ENCODE results near the gene TIGD6. TPM values are rescaled to one million over a fixed set of nuclear protein-coding genes. Genes with fewer than 3 reads are reported as not detected.
A peak's percentile ranks its signal among the peaks of the same experiment; 100 is the strongest.

Gene TIGD6
- total RNA-seq, 5 donors from 2014 or later (not counting 1 experiment from before 2014, with no cell fraction given), result 1.7 to 4.5 (median 4.0) TPM

GRCh38 chr5:149979896-149980295 lies 20.6 kb downstream of the TIGD6 start:
- Histone ChIP-seq H3K27ac (ENCODE audit: low read length) (no peak overlapping the region), H3K36me3 (ENCODE audit: control insufficient read depth in 2 of 2, extremely low read depth in 1 of 2, insufficient read depth in 1 of 2, low read length in 1 of 2) (peaks cover 5 to 35% of the 10 kb centered on the region in 2 donors), H3K4me3 (ENCODE audit: control insufficient read depth in 1 of 2, extremely low read depth in 1 of 2, low read length in 1 of 2) (no peak overlapping the region), H3K9me3 (no peaks in the 10 kb centered on the region), H3K27me3 (replicated peaks in 1 of 2; ENCODE audit: control insufficient read depth in 2 of 2, extremely low read depth in 1 of 2, insufficient read depth in 2 of 2, low read length in 1 of 2) (no peaks in the 10 kb centered on the region), H3K4me1 (ENCODE audit: control insufficient read depth in 1 of 2, extremely low read depth in 1 of 2, insufficient read depth in 2 of 2, low read length in 2 of 2) (no peaks in the 10 kb centered on the region)
- POLR2A ChIA-PET, result interaction anchor here (0.6 kb wide), 2 partner anchors 389 to 1202 kb away, joined by 4 to 5 read pairs; no protein-coding TSS in a partner anchor
- Mint-ChIP-seq H3K36me3 (peaks cover 51% of the 10 kb centered on the region), H3K27me3 (no peaks in the 10 kb centered on the region), H3K27ac (no peak overlapping the region), H3K4me3 (no peak overlapping the region), H3K4me1 (no peaks in the 10 kb centered on the region), H3K9me3 (no peaks in the 10 kb centered on the region)
- DNase-seq (no peak), ATAC-seq (replicated peaks in 1 of 4) (no peak)
- no CpG with 5 or more reads among the region's 1 CpG for WGBS (ENCODE audit: insufficient coverage)
- CTCF ChIA-PET, result no interaction called here

GRCh38 chr5:149975409-149975808 lies 25.0 kb downstream of the TIGD6 start:
- H3K27ac ChIP-seq (ENCODE audit: low read length), result no peak overlapping the region
- H3K4me1 ChIP-seq (ENCODE audit: control insufficient read depth in 1 of 2, extremely low read depth in 1 of 2, insufficient read depth in 2 of 2, low read length in 2 of 2), result no peaks in the 10 kb centered on the region
- peaks cover 5 to 23% of the 10 kb centered on the region in 2 donors for H3K36me3 ChIP-seq (ENCODE audit: control insufficient read depth in 2 of 2, extremely low read depth in 1 of 2, insufficient read depth in 1 of 2, low read length in 1 of 2)
- no peak overlapping the region for H3K27ac Mint-ChIP-seq
- H3K9me3 ChIP-seq, result no peaks in the 10 kb centered on the region
- ATAC-seq (replicated peaks in 1 of 4) (no peak), DNase-seq (no peak)
- peaks cover 5 to 15% (median 9%) of the 10 kb centered on the region in 3 donors for H3K4me1 Mint-ChIP-seq
- no peaks in the 10 kb centered on the region for H3K27me3 ChIP-seq (replicated peaks in 1 of 2; ENCODE audit: control insufficient read depth in 2 of 2, extremely low read depth in 1 of 2, insufficient read depth in 2 of 2, low read length in 1 of 2)
- no peak overlapping the region for H3K4me3 ChIP-seq (ENCODE audit: control insufficient read depth in 1 of 2, extremely low read depth in 1 of 2, low read length in 1 of 2)
- ChIA-PET CTCF (interaction anchor here in 1 of 2 donors (1.0 kb wide), 1 partner anchor 15 kb away, joined by 3 read pairs; no protein-coding TSS in a partner anchor), POLR2A (no interaction called here)
- WGBS (ENCODE audit: insufficient coverage), result 100% methylated on average over 1 of the region's 2 CpGs
- peaks cover 44% of the 10 kb centered on the region for H3K36me3 Mint-ChIP-seq
- no peaks in the 10 kb centered on the region for H3K27me3 Mint-ChIP-seq
- H3K9me3 Mint-ChIP-seq, result no peaks in the 10 kb centered on the region
- no peak overlapping the region for H3K4me3 Mint-ChIP-seq

GRCh38 chr5:149969181-149969930 lies 31.1 kb downstream of the TIGD6 start:
- no peaks in the 10 kb centered on the region for H3K9me3 ChIP-seq
- H3K36me3 ChIP-seq (ENCODE audit: control insufficient read depth in 2 of 2, extremely low read depth in 1 of 2, insufficient read depth in 1 of 2, low read length in 1 of 2), result peaks cover 0 to 3% of the 10 kb centered on the region in 2 donors
- no peaks in the 10 kb centered on the region for H3K9me3 Mint-ChIP-seq
- no peaks in the 10 kb centered on the region for H3K27me3 Mint-ChIP-seq
- peaks cover 16% of the 10 kb centered on the region for H3K36me3 Mint-ChIP-seq
- no peak overlapping the region for H3K27ac ChIP-seq (ENCODE audit: low read length)
- 100% methylated on average over 2 of the region's 4 CpGs for whole genome bisulfite sequencing (ENCODE audit: insufficient coverage)
- no peak for ATAC-seq (replicated peaks in 1 of 4)
- no peak overlapping the region for H3K4me3 ChIP-seq (ENCODE audit: control insufficient read depth in 1 of 2, extremely low read depth in 1 of 2, low read length in 1 of 2)
- H3K4me1 Mint-ChIP-seq, result peaks cover 12 to 17% (median 15%) of the 10 kb centered on the region in 3 donors
- ChIA-PET CTCF (no interaction called here), POLR2A (no interaction called here)
- H3K4me1 ChIP-seq (ENCODE audit: control insufficient read depth in 1 of 2, extremely low read depth in 1 of 2, insufficient read depth in 2 of 2, low read length in 2 of 2), result no peaks in the 10 kb centered on the region
- no peaks in the 10 kb centered on the region for H3K27me3 ChIP-seq (replicated peaks in 1 of 2; ENCODE audit: control insufficient read depth in 2 of 2, extremely low read depth in 1 of 2, insufficient read depth in 2 of 2, low read length in 1 of 2)
- no peak for DNase-seq
- no peak overlapping the region for H3K27ac Mint-ChIP-seq
- H3K4me3 Mint-ChIP-seq, result no peak overlapping the region

- ATAC-seq (replicated peaks in 1 of 4), result no peak
- peaks cover 16% of the 10 kb centered on the region for H3K36me3 Mint-ChIP-seq
- Histone ChIP-seq H3K36me3 (ENCODE audit: control insufficient read depth in 2 of 2, extremely low read depth in 1 of 2, insufficient read depth in 1 of 2, low read length in 1 of 2) (peaks cover 2 to 3% of the 10 kb centered on the region in 2 donors), H3K9me3 (no peaks in the 10 kb centered on the region), H3K27ac (ENCODE audit: low read length) (no peak overlapping the region), H3K4me1 (ENCODE audit: control insufficient read depth in 1 of 2, extremely low read depth in 1 of 2, insufficient read depth in 2 of 2, low read length in 2 of 2) (no peaks in the 10 kb centered on the region), H3K27me3 (replicated peaks in 1 of 2; ENCODE audit: control insufficient read depth in 2 of 2, extremely low read depth in 1 of 2, insufficient read depth in 2 of 2, low read length in 1 of 2) (no peaks in the 10 kb centered on the region), H3K4me3 (ENCODE audit: control insufficient read depth in 1 of 2, extremely low read depth in 1 of 2, low read length in 1 of 2) (no peak overlapping the region)
- POLR2A ChIA-PET, result no interaction called here
- no peak for DNase-seq
- H3K27ac Mint-ChIP-seq, result no peak overlapping the region
- no peak overlapping the region for H3K4me3 Mint-ChIP-seq
- no peaks in the 10 kb centered on the region for H3K9me3 Mint-ChIP-seq
- H3K27me3 Mint-ChIP-seq, result no peaks in the 10 kb centered on the region
- CTCF ChIA-PET, result interaction anchor here in 1 of 2 donors (1.0 kb wide), 1 partner anchor 139 kb away, joined by 3 read pairs; no protein-coding TSS in a partner anchor
- H3K4me1 Mint-ChIP-seq, result peaks cover 15 to 25% (median 20%) of the 10 kb centered on the region in 3 donors
- 93% methylated on average over 3 of the region's 3 CpGs for WGBS (ENCODE audit: insufficient coverage)
Observed at GRCh38 chr5:149966946-149967345, 33.5 kb downstream of the TIGD6 start.

GRCh38 chr5:149963729-149964128 lies 36.7 kb downstream of the TIGD6 start:
- no peak overlapping the region for H3K27ac Mint-ChIP-seq

GRCh38 chr5:149962601-149963300 lies 37.7 kb downstream of the TIGD6 start:
- H3K36me3 Mint-ChIP-seq, result peaks cover 5% of the 10 kb centered on the region
- peak overlapping the region in 1 of 2 donors; percentile 22 for H3K27ac Mint-ChIP-seq
- no peaks in the 10 kb centered on the region for H3K27me3 ChIP-seq (replicated peaks in 1 of 2; ENCODE audit: control insufficient read depth in 2 of 2, extremely low read depth in 1 of 2, insufficient read depth in 2 of 2, low read length in 1 of 2)
- ChIA-PET CTCF (interaction anchor here (0.6 to 1.1 kb wide), 7 partner anchors 28 to 428 kb away, joined by 3 to 6 read pairs (median 3); no protein-coding TSS in a partner anchor), POLR2A (no interaction called here)
- H3K36me3 ChIP-seq (ENCODE audit: control insufficient read depth in 2 of 2, extremely low read depth in 1 of 2, insufficient read depth in 1 of 2, low read length in 1 of 2), result peaks cover 0 to 2% of the 10 kb centered on the region in 2 donors
- no peak overlapping the region for H3K4me3 ChIP-seq (ENCODE audit: control insufficient read depth in 1 of 2, extremely low read depth in 1 of 2, low read length in 1 of 2)
- H3K27me3 Mint-ChIP-seq, result no peaks in the 10 kb centered on the region
- no peaks in the 10 kb centered on the region for H3K9me3 ChIP-seq
- H3K4me1 ChIP-seq (ENCODE audit: control insufficient read depth in 1 of 2, extremely low read depth in 1 of 2, insufficient read depth in 2 of 2, low read length in 2 of 2), result peaks cover 6 to 21% of the 10 kb centered on the region in 2 experiments
- H3K9me3 Mint-ChIP-seq, result no peaks in the 10 kb centered on the region
- H3K4me1 Mint-ChIP-seq, result peaks cover 35 to 46% (median 40%) of the 10 kb centered on the region in 3 donors
- H3K4me3 Mint-ChIP-seq, result no peak overlapping the region
- DNase-seq (no peak), ATAC-seq (replicated peaks in 1 of 4) (no peak)
- 100% methylated on average over 1 of the region's 5 CpGs for WGBS (ENCODE audit: insufficient coverage)
- H3K27ac ChIP-seq (ENCODE audit: low read length), result no peak overlapping the region

More at GRCh38 chr5:149963729-149964128, 36.7 kb downstream of the TIGD6 start:
- no peak for ATAC-seq (replicated peaks in 1 of 4)
- ChIA-PET POLR2A (no interaction called here), CTCF (interaction anchor here in 1 of 2 donors (1.1 kb wide), 1 partner anchor 29 kb away, joined by 5 read pairs; no protein-coding TSS in a partner anchor)
- Histone ChIP-seq H3K4me1 (ENCODE audit: control insufficient read depth in 1 of 2, extremely low read depth in 1 of 2, insufficient read depth in 2 of 2, low read length in 2 of 2) (peaks cover 6 to 21% of the 10 kb centered on the region in 2 experiments), H3K27ac (ENCODE audit: low read length) (no peak overlapping the region), H3K4me3 (ENCODE audit: control insufficient read depth in 1 of 2, extremely low read depth in 1 of 2, low read length in 1 of 2) (no peak overlapping the region), H3K27me3 (replicated peaks in 1 of 2; ENCODE audit: control insufficient read depth in 2 of 2, extremely low read depth in 1 of 2, insufficient read depth in 2 of 2, low read length in 1 of 2) (no peaks in the 10 kb centered on the region), H3K36me3 (ENCODE audit: control insufficient read depth in 2 of 2, extremely low read depth in 1 of 2, insufficient read depth in 1 of 2, low read length in 1 of 2) (peaks cover 0 to 2% of the 10 kb centered on the region in 2 donors), H3K9me3 (no peaks in the 10 kb centered on the region)
- H3K4me3 Mint-ChIP-seq, result no peak overlapping the region
- DNase-seq, result no peak
- no peaks in the 10 kb centered on the region for H3K9me3 Mint-ChIP-seq
- WGBS (ENCODE audit: insufficient coverage), result 96% methylated on average over 2 of the region's 3 CpGs
- no peaks in the 10 kb centered on the region for H3K27me3 Mint-ChIP-seq
- H3K4me1 Mint-ChIP-seq, result peaks cover 35 to 46% (median 40%) of the 10 kb centered on the region in 3 donors
- H3K36me3 Mint-ChIP-seq, result peaks cover 5% of the 10 kb centered on the region

Data from T-cell (primary cell).